Stomach (tissue), 9 donors: ENCODE results near the gene RAPGEF1. TPM values are rescaled to one million over a fixed set of nuclear protein-coding genes. Genes with fewer than 3 reads are reported as not detected.

Experiments used
- DNase-seq, 2 donors: peaks; one replicate each; pipeline versions ENCODE4 v3.0.0 to v3.0.0-alpha.2; 2013 to 2019
- H3K27ac ChIP-seq, 5 donors: fragments of 200-600 bp in 4 of 5; sonication (generic) in 4 of 5; one replicate each; pipeline ENCODE4 v1.5.1; 2013 to 2019; ENCODE audit warnings: mild to moderate bottlenecking in 1 of 5, moderate library complexity in 1 of 5
- H3K27me3 ChIP-seq, 3 donors: fragments of 200-600 bp; sonication (generic); one replicate each; pipeline ENCODE4 v1.5.1; 2017 to 2019; ENCODE audit warnings: mixed run types in 1 of 3
- H3K36me3 ChIP-seq, 4 donors: fragments of 200-600 bp; sonication (generic); 1 replicate in 3 of 4; 2 replicates in 1 of 4; pipeline ENCODE4 v1.5.1; 2016 to 2019
- H3K4me1 ChIP-seq, 4 donors: fragments of 200-600 bp; sonication (generic); one replicate each; pipeline ENCODE4 v1.5.1; 2016 to 2019
- H3K4me3 ChIP-seq, 4 donors: fragments of 200-600 bp; sonication (generic) in 3 of 4; one replicate each; pipeline ENCODE4 v1.5.1; 2016 to 2019; ENCODE audit warnings: mild to moderate bottlenecking in 1 of 4
- H3K9me3 ChIP-seq, 4 donors: fragments of 200-600 bp; sonication (generic); one replicate each; pipeline ENCODE4 v1.5.1; 2016 to 2019
- EP300 ChIP-seq: sonication (generic); formaldehyde crosslinking; IDR thresholded peaks from one replicate; pipeline ENCODE4 v1.6.1; 2017; ENCODE audit warnings: antibody characterized with exemption
- POLR2A ChIP-seq, 4 donors: fragments of 450-650 bp; IDR thresholded peaks; one replicate each; pipeline ENCODE4 v1.6.1; 2016; ENCODE audit warnings: antibody characterized with exemption in 4 of 4, control low read depth in 2 of 4, mild to moderate bottlenecking in 1 of 4, moderate library complexity in 1 of 4
- POLR2AphosphoS5 ChIP-seq, 3 donors: sonication (generic); formaldehyde crosslinking; IDR thresholded peaks; one replicate each; pipeline ENCODE4 v1.6.1; 2016; ENCODE audit warnings: antibody characterized with exemption in 3 of 3
- WGBS, 5 donors: extraction: QIAGEN DNeasy Blood & Tissue Kit in 3 of 5; methylation state at CpG; one replicate each; pipeline versions ENCODE4 v1.1.5 to v1.1.7; 2013 to 2018; 5-methylcytosine and 5-hydroxymethylcytosine counted together
- intact Hi-C: fragments of 100-400 bp; cut with DNase I; formaldehyde crosslinking; loops from one replicate; pipeline ENCODE4 v1.15.1; 2023; ENCODE audit warnings: low total_unique reads
- polyA plus RNA-seq, 3 donors: library from polyadenylated mRNA; stranded (reverse); fragments of 200-250 nt; gene quantifications; one replicate each; pipeline ENCODE4 v1.2.3, GENCODE V29; 2013
- total RNA-seq, 5 donors: library from RNA; depleted of rRNA; stranded (reverse); fragments of >200 nt; gene quantifications; one replicate each; pipeline versions ENCODE4 v1.1.0 to v1.2.3, GENCODE V29; 2014 to 2016
- TF ChIP-seq, protein P1 (sequence below), 7 experiments: fragments of 450-650 bp in 4 of 7; fragments of 200-600 bp in 3 of 7; sonication (generic) in 3 of 7; IDR thresholded peaks; one replicate each; pipeline ENCODE4 v1.5.1; 2016 to 2019; ENCODE audit warnings: antibody characterized with exemption in 7 of 7, control low read depth in 2 of 7, mild to moderate bottlenecking in 1 of 7
- donor health status: healthy with polysubstance abuse.
- donor health status: Bipolar disorder and iron deficiency.
- donor health status: healthy.

The RAPGEF1 gene
- total and polyA plus RNA-seq, 8 donors: 8.4 to 84.6 (median 45.1) TPM

DNA sequence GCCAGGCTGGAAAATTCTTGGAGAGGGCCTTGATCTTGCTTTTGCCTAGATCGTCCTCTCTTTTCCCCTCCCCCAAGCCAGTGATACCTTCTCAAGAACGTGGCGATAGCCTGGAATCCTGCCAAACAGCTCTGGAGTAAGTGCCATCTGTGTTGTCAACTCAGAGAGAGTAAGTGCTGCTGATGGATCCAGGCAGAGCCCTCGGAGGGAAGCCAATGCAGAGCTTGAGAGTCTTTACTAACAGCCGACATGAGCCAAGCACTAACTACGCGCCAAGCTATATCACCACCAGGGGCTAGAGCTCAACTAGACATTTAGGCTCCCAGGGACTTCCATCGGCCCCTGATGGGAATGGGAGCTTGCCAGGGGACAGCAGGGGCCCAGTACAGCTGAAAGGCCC, 17.6 kb downstream of the RAPGEF1 start:
- DNase-seq: no peak
- peaks cover 3 to 60% (median 40%) of the 10 kb centered on the region in 4 donors for H3K4me1 ChIP-seq
- H3K4me3 ChIP-seq: no peak overlapping the region
- WGBS, 5 donors: 74 to 86% (median 81%) methylated on average over 8 of the region's 8 CpGs
- no peak overlapping the region for H3K27ac ChIP-seq
- H3K27me3 ChIP-seq: no peaks in the 10 kb centered on the region
- TF ChIP-seq EP300: no peak
- no peak for TF ChIP-seq POLR2A (IDR thresholded peaks at IDR 0.05)
- TF ChIP-seq, protein P1, sequence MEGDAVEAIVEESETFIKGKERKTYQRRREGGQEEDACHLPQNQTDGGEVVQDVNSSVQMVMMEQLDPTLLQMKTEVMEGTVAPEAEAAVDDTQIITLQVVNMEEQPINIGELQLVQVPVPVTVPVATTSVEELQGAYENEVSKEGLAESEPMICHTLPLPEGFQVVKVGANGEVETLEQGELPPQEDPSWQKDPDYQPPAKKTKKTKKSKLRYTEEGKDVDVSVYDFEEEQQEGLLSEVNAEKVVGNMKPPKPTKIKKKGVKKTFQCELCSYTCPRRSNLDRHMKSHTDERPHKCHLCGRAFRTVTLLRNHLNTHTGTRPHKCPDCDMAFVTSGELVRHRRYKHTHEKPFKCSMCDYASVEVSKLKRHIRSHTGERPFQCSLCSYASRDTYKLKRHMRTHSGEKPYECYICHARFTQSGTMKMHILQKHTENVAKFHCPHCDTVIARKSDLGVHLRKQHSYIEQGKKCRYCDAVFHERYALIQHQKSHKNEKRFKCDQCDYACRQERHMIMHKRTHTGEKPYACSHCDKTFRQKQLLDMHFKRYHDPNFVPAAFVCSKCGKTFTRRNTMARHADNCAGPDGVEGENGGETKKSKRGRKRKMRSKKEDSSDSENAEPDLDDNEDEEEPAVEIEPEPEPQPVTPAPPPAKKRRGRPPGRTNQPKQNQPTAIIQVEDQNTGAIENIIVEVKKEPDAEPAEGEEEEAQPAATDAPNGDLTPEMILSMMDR (IDR thresholded peaks at IDR 0.05): no peak
- no peak for TF ChIP-seq POLR2AphosphoS5 (IDR thresholded peaks at IDR 0.05)
- intact Hi-C loops: no loop called here
- peaks cover 0 to 16% (median 5%) of the 10 kb centered on the region in 4 donors for H3K36me3 ChIP-seq
- no peaks in the 10 kb centered on the region for H3K9me3 ChIP-seq

DNA sequence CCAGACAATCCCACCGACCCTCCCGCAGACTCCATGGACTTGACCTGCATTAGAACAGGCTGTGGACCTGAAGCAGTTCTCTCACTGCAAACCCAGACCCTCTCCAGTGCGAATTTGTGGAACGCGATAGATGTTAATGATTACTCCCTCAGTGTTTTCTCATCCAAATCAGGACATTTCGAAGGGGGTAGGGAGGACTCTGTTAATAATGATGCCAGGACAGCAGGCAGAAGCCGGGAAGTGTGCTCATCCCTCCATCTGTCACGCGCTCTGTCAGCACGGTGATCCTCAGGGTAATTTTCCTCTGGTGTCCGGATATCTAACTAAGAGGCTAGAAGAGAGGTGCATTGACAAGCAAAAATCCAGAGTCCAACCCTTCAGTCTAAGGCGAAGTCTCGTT, 18.8 kb downstream of the RAPGEF1 start:
- Histone ChIP-seq H3K27ac (no peak overlapping the region), H3K4me3 (no peak overlapping the region), H3K27me3 (no peaks in the 10 kb centered on the region), H3K36me3 (peaks cover 0 to 16% (median 5%) of the 10 kb centered on the region in 4 donors), H3K9me3 (no peaks in the 10 kb centered on the region), H3K4me1 (peaks cover 0 to 60% (median 36%) of the 10 kb centered on the region in 4 donors)
- TF ChIP-seq, protein P1 (IDR thresholded peaks at IDR 0.05): no peak
- 94 to 95% (median 94%) methylated on average over 13 of the region's 13 CpGs for WGBS, 5 donors
- intact Hi-C loops: no loop called here
- no peak for DNase-seq

DNA sequence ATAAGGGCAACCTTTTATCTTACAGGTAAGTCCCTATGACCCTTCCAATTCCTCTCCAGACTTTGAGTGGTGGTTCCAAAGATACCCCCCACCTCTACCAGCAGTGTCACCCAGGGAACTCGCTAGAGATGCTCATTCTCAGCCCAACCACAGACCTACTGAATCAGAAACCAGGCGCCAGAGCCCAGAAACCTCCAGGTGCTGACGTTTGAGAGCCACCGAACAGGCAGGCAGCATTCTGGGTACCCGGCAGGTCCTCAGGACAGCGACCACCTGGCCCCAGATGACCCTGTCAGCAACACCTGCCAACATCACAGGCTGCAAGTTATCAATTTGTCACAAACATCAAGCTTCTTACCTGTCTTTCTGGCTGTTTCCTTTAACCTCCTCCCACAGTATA, 19.5 kb downstream of the RAPGEF1 start:
- DNase-seq: no peak
- Histone ChIP-seq H3K27me3 (no peaks in the 10 kb centered on the region), H3K36me3 (peaks cover 0 to 16% (median 5%) of the 10 kb centered on the region in 4 donors), H3K9me3 (no peaks in the 10 kb centered on the region), H3K4me3 (no peak overlapping the region), H3K4me1 (peaks cover 0 to 67% (median 42%) of the 10 kb centered on the region in 4 donors), H3K27ac (peak overlapping the region in 2 of 5 donors; percentile 25 to 62)
- TF ChIP-seq POLR2A (IDR thresholded peaks at IDR 0.05) (no peak), EP300 (no peak), POLR2AphosphoS5 (IDR thresholded peaks at IDR 0.05) (no peak)
- TF ChIP-seq, protein P1 (IDR thresholded peaks at IDR 0.05): no peak
- intact Hi-C loops: no loop called here
- 80 to 92% (median 84%) methylated on average over 6 of the region's 6 CpGs for WGBS, 5 donors

DNA sequence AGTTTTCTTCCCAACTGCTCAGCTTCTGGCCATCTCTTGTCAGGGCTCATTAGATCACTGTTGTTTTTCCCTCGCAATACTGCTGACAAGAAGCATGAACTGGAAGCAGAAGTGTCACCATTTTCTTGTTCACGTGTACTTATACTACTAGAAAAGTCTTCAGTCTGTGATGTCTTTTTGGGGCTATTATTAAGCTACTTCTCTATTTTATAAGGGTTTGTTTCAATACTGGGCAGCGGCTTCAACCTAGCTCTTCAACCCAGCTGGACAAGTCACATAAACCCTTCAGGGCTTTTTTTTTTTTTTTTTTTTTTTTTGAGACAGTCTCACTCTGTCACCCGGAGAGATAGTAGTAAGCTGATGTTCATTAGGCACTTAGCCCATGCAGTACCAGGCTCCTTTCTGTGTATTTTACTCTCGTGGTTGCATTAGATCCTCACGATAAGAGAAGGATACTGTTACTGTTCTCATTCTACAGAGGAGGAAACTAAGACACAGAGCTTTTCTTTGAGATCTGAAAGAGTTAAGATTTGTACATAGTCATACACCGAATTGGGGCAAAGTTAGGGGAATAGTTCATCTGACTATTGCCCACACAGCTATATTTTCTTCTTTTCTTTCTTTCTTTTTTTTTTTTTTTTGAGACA, 20.5 kb downstream of the RAPGEF1 start:
- peaks cover 0 to 16% (median 5%) of the 10 kb centered on the region in 4 donors for H3K36me3 ChIP-seq
- H3K27me3 ChIP-seq: no peaks in the 10 kb centered on the region
- WGBS, 5 donors: 44 to 57% (median 49%) methylated on average over 7 of the region's 7 CpGs
- H3K4me3 ChIP-seq: no peak overlapping the region
- H3K4me1 ChIP-seq: peaks cover 7 to 67% (median 43%) of the 10 kb centered on the region in 4 donors
- no peaks in the 10 kb centered on the region for H3K9me3 ChIP-seq
- DNase-seq: no peak
- intact Hi-C loops: no loop called here
- TF ChIP-seq POLR2A (IDR thresholded peaks at IDR 0.05) (no peak), POLR2AphosphoS5 (IDR thresholded peaks at IDR 0.05) (no peak), EP300 (no peak)
- TF ChIP-seq, protein P1 (IDR thresholded peaks at IDR 0.05): no peak
- peak overlapping the region in 3 of 5 donors; percentile 1 to 62 (median 25) for H3K27ac ChIP-seq
